H1 (cell line): ENCODE measurements around the gene XAB2. TPM values are rescaled to one million over a fixed set of nuclear protein-coding genes. Genes with fewer than 3 reads are reported as not detected.
A peak's percentile ranks its signal among the peaks of the same experiment; 100 is the strongest.

Experiments
- CHD2 ChIP-seq: IDR thresholded peaks from 2 replicates; pipeline ENCODE4 v1.6.1; 2012; ENCODE audit warnings: low read length, improper control_type of control experiment
- CHD7 ChIP-seq: fragments of 300-600 bp; sonication (generic); IDR thresholded peaks from 2 replicates; pipeline ENCODE4 v1.7.1; 2012; ENCODE audit warnings: low read length, moderate library complexity, mild to moderate bottlenecking, inconsistent platforms; ENCODE audit not compliant: insufficient replicate concordance
- HDAC2 ChIP-seq, 2 experiments: fragments of 300-600 bp in 1 of 2; sonication (generic) in 1 of 2; IDR thresholded peaks; 2 replicates each; pipeline ENCODE4 v1.6.1; 2011 to 2012; ENCODE audit warnings: low read depth in 2 of 2, low read length in 2 of 2, mild to moderate bottlenecking in 2 of 2, moderate library complexity in 2 of 2, borderline replicate concordance in 1 of 2, inconsistent platforms in 1 of 2
- JUND ChIP-seq: IDR thresholded peaks from 2 replicates; pipeline ENCODE4 v1.6.1; 2011; ENCODE audit warnings: mild to moderate bottlenecking, improper control_type of control experiment, low read length
- MAX ChIP-seq: IDR thresholded peaks from 2 replicates; pipeline ENCODE4 v1.6.1; 2012; ENCODE audit warnings: inconsistent platforms
- PHF8 ChIP-seq: fragments of 200-600 bp; sonication (generic); conservative IDR thresholded peaks from 2 replicates; pipeline ENCODE4 v1.7.1; 2012; ENCODE audit warnings: low read depth, mild to moderate bottlenecking, inconsistent platforms, low read length, moderate library complexity
- RXRA ChIP-seq: IDR thresholded peaks from 2 replicates; pipeline ENCODE4 v1.6.1; 2011; ENCODE audit warnings: low read depth, mild to moderate bottlenecking, low read length, moderate library complexity; ENCODE audit not compliant: insufficient read depth
- SIN3A ChIP-seq, 2 experiments: IDR thresholded peaks in 1 of 2; conservative IDR thresholded peaks in 1 of 2; 2 replicates each; pipeline ENCODE4 v1.6.1; 2011 to 2012; ENCODE audit warnings: low read length in 2 of 2, improper control_type of control experiment in 1 of 2, low read depth in 1 of 2, mild to moderate bottlenecking in 1 of 2
- USF2 ChIP-seq: IDR thresholded peaks from 2 replicates; pipeline ENCODE4 v1.6.1; 2011; ENCODE audit warnings: low read length, improper control_type of control experiment
- polyA plus RNA-seq, 7 experiments: library from polyadenylated mRNA; depleted of rRNA in 3 of 7; stranded (reverse) in 5 of 7; unstranded in 2 of 7; fragments of >200 nt in 5 of 7; fragments of 200-250 nt in 2 of 7; gene quantifications; 1 replicate in 5 of 7; 2 replicates in 1 of 7; 4 replicates in 1 of 7; pipeline versions ENCODE4 v1.2.1 to v1.2.3, GENCODE V29; 2011 to 2013; ENCODE audit warnings: missing spikeins in 2 of 7, mixed read lengths in 2 of 7
- total RNA-seq: library from RNA; stranded (reverse); fragmentation: NEBNext Ultra II Directional; extraction: Animal tissue kit (Norgen Biotek cat#: 25700); gene quantifications from 2 replicates; pipeline ENCODE4 v1.2.1, GENCODE V29; 2021

Gene XAB2
- total and polyA plus RNA-seq, 2 of the 8 experiments (the other 6 are each of a cell fraction or from before 2014, with no cell fraction given) = 48.2 to 49.4 TPM

DNA sequence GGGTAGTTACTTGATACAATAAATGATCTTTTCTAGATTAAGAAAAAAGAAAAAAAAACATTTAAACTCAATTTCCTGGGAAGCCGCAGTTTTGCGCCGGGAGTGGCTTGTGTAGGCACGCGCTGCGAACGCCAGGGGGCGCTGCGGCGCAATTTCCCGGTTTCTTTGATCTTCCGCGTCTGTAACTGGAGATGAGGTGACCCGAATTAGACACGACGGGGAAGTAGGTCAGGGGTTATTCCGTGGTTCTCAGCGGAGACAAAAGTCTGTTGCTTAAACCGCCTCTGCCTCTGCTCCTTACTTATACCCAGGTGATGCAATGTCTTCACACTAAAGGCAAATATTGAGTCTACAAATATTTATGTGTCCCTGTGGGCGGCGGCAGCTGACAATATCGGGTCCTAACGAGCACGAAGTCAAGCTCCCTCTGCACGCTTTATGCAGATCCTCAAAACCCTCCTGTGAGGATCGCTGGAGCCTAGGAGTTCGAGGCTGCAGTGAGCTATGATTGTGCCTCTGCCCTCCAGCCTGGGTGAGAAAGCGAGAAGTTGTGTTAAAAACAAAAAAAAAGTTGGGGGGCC lies 22.8 kb upstream of the XAB2 start (continued):
- TF ChIP-seq CHD7 = peak; percentile 53
- TF ChIP-seq USF2 = no peak
- TF ChIP-seq MAX = no peak
- no peak for TF ChIP-seq CHD2
- no peak for TF ChIP-seq HDAC2 (IDR thresholded peaks at IDR 0.05; ENCODE audit: borderline replicate concordance in 1 of 2, low read depth in 2 of 2, low read length in 2 of 2)
- TF ChIP-seq JUND = peak; percentile 37; the same call in 1 of the 2 replicates
- no peak for TF ChIP-seq SIN3A (conservative IDR thresholded peaks at IDR 0.05 in 1 of 2, IDR thresholded peaks at IDR 0.05 in 1 of 2; ENCODE audit: low read depth in 1 of 2, low read length in 2 of 2)
- peak; percentile 97 for TF ChIP-seq RXRA
- no peak for TF ChIP-seq PHF8
